Nucleus accumbens (tissue), 56 donors: ENCODE data around the gene TRIOBP.

Source experiments
- DNase-seq, 56 donors: peaks; one replicate each; lab custom pipeline; 2025; lab: John Stamatoyannopoulos, UW

The TRIOBP gene

DNA sequence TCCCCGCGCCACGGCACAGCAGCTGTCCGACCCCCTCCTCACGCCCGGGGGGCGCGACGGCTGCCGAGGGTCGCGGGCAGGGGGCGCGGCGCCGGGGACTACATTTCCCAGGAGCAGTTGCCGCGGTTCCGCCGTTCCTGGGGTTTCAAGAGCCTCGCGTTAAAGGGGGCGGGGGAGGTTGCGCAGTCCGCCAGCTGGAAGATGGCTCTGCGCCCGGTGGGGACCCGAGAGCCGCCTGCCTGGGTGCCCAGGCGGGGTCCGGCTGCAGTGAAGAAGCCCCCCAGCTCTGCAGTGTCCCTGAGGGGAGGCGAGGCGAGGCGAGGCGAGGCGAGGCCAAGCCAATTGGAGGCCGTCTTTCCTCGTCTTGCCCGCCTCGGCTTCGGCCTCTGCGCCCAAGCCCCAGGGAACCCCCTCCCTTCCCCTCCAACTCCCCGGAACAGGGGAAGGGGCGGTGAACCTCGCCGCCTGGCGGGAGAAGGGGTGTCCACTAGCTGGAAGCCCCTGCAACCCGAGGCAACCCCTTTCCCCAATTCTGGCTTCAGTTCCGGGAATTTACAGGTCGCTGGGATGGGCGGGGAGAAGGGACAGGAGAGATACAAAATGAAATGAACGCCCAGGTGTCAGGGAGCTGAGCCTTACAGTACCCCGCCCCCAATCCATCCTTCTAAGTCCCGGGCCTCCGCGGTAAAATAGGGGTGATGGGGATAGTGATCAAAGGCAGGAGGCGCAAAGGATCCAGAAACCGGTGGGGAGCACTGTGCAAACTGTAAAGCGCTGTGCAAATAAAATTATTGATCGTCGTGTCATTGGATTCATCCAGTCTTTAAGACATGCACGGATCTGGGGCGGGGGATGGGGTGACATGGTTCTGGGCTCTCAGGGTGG, 105.7 kb downstream of the TRIOBP start:
- peak in 41 of 56 donors; percentile 14 to 82 (median 54) for DNase-seq

DNA sequence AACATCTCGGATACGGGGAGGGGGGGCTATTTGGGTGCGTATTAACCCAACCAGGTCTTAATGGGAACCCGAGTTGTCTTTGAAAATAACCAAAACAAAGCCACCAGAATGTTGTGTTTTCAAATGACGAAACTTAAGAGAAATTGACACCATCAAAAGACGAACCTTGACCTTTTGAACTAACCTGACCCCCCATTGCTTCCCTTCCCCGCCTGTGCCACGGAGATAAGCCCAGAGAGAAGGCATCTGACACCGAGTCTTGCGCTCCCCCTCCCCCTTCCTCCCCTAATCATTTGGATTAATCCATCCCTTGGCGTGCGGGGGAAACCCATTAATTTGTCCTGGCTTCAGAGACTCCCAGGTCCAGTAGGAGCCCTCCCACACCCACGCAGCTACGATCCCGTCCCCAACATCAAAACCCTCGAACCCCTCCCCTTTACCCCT, 106.4 kb downstream of the TRIOBP start:
- peak in 5 of 56 donors; percentile 14 to 37 (median 27) for DNase-seq

DNA sequence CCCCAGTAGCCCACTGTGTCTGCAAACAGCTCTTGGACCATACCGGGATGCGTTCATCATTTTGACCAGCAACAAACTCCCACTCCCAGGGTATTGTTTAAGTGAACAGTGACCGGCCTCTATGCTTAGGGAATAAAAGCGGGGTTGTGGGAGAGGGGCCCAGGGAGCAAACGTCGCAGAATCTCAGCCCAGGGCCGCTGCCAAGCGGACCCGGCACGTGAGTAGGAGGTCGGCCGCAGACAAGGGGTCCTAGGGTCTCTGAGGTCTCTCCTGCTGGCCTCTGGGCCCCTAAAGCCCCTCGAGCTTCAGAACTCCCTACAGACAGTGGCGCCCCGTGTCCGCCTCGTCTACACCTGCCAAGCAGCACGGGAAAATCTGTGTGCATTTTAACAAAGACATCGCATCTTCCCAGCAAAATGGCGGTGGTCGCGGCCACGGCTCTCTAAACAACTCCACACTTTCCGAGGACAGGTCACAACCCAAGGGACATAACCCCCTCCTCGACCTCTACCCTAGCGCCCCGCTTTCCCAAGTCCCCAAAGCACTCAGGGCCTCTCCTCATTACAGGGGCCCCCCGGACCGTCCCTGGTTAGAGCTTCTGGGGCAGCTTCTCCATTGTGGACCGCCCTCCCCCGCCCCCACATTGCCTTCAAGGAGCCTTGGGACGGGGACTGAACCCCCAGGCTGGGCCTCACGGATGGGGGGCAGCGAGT, 106.9 kb downstream of the TRIOBP start:
- DNase-seq: no peak

DNA sequence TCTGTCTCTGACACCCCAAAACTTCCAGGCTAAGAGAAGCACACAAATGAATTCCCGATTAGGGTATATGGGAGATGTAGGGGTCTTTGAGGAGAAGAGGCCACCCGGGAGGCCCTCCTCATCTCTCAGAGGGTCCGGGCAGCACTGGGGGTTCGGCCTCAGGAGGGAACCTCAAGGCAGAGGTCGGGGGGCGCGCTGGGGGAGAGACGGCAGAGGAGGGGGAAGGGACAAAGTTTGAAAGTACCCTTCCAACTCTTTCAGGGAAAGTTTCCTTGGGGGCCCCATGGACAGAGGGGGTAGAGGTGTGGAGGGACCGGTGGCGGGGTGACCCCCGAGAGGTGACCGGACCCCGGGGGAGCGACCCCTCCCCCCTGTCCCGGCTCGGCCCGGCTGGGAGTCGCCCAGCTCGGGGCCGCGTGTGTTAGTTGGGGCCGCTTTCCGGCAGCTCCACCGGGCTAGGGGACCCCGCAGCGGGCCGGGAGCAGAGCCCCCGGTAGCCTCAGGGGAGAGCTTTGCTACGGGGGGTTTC, 107.6 kb downstream of the TRIOBP start:
- DNase-seq: peak in 1 of 56 donors; percentile 32

DNA sequence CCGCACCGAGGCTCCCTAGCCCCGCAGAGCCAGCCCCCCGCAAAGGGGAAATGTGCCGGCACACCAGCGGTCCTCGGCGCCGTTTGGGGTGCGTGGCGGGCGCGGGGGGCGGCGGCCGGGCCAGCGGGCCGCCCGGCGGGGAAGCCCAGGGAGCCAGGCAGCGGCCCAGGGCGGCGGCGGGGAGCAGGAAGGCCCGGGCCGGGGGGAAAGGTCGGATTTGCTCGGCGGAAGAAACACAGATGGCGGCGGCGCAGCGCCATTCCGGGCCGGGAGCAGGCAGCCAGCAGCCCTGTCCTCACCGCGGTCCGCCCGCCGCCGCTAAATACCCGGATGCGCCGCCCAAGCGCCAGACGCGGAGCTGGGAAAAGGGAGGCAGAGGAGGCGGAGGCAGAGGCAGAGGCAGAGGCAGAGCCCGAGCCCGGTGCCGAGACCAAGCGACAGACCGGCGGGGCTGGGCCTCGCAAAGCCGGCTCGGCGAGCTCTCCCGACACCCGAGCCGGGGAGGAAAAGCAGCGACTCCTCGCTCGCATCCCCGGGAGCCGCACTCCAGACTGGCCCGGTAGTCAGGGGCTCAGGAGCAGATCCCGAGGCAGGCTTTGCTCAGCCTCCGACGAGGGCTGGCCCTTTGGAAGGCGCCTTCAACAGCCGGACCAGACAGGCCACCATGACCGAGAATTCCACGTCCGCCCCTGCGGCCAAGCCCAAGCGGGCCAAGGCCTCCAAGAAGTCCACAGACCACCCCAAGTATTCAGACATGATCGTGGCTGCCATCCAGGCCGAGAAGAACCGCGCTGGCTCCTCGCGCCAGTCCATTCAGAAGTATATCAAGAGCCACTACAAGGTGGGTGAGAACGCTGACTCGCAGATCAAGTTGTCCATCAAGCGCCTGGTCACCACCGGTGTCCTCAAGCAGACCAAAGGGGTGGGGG, 108.3 kb downstream of the TRIOBP start:
- peak in 54 of 56 donors; percentile 39 to 91 (median 76) for DNase-seq

DNA sequence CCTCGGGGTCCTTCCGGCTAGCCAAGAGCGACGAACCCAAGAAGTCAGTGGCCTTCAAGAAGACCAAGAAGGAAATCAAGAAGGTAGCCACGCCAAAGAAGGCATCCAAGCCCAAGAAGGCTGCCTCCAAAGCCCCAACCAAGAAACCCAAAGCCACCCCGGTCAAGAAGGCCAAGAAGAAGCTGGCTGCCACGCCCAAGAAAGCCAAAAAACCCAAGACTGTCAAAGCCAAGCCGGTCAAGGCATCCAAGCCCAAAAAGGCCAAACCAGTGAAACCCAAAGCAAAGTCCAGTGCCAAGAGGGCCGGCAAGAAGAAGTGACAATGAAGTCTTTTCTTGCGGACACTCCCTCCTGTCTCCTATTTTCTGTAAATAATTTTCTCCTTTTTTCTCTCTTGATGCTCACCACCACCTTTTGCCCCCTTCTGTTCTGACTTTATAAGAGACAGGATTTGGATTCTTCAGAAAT, 109.0 kb downstream of the TRIOBP start:
- no peak for DNase-seq

DNA sequence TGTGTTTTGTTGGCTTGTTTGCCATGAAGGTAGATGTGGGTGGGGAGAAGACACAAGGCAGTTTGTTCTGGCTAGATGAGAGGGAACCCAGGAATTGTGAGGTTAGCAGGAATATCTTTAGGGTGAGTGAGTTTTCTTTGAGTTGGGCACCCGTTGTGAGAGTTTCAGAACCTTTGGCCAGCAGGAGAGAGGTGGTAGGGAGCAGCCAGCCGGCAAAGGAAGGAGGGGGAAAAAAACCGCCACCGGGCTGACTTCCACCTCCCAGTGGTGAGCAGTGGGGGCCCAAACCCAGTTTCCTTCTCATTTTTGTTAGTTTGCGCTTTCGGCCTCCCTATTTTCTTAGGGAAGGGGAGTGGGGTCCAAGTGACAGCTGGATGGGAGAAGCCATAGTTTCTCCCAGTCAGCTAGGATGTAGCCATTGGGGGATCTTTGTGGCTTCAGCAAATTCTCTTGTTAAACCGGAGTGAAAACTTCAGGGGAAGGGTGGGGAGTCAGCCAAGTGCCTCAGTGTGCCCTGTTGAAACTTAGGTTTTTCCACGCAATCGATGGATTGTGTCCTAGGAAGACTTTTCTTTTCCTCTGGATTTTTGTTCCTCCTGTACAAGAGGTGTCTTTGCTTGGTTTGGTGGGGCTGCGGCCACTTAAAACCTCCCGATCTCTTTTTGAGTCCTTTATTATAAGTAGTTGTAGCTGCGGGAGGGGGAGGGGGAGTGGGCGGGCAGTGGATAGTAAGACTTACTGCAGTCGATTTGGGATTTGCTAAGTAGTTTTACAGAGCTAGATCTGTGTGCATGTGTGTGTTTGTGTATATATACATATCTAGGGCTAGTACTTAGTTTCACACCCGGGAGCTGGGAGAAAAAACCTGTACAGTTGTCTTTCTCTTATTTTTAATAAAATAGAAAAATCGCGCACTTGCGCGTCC, 109.8 kb downstream of the TRIOBP start:
- peak in 2 of 56 donors; percentile 5 to 18 for DNase-seq

DNA sequence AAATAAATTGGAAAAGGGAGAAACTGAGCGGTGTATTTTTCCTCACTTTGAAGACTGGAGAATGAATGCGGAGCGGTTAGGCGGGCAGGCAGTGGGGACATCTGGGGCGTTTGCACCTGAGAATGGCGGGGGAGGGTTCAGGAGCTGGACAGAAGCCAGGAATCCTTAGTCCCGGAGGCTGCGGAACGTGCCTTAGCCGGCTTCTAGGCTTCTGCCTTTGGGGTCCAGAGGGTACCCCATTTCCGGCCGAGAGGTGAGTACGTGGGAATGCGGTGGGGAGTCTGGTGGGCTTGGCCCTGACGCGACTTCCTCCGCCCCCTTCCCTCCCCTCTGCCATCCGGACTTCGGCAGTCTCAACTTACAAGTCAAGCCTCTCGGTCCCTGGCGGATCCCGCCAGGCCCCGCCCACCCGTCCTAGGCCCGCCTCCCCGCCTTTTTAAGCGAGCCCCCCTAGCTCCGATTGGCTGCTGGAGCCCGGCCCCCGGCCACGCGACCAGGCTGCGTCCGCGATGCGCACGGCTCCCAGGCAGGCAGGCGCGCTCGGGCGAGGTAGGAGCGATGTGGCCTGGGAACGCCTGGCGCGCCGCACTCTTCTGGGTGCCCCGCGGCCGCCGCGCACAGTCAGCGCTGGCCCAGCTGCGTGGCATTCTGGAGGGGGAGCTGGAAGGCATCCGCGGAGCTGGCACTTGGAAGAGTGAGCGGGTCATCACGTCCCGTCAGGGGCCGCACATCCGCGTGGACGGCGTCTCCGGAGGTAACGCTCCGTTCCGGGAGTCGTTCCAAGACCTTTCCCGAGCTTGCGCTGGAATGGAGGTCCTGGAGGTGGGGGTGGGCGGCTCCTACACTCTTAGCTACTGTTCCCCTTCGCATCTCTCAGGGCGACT, 110.8 kb downstream of the TRIOBP start, which contains the start of gene GCAT:
GCAT (plus strand) TSS at position 525 of the 884 bp plus-strand sequence; CDS start at position 559, 34 bp downstream.
- peak in 55 of 56 donors; percentile 63 to 96 (median 89) for DNase-seq

DNA sequence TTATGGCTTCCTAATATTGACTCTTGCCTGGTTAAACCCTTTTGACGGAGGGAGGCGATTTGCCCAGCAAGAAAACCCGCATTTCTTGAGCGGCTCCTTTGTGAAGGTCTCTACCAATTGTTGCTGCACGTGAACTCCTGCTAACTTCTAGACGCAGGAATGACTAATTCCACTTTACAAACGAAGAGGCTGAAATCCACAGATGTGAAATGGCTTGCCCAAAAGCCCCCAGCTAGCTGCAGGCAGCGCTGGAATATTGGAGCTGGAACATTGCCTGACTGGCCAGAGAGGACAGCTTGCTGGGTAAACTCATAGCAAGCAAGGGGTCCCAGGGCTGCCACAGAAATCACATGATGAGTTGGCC, 111.4 kb downstream of the TRIOBP start:
- peak in 2 of 56 donors; percentile 37 to 45 for DNase-seq

DNA sequence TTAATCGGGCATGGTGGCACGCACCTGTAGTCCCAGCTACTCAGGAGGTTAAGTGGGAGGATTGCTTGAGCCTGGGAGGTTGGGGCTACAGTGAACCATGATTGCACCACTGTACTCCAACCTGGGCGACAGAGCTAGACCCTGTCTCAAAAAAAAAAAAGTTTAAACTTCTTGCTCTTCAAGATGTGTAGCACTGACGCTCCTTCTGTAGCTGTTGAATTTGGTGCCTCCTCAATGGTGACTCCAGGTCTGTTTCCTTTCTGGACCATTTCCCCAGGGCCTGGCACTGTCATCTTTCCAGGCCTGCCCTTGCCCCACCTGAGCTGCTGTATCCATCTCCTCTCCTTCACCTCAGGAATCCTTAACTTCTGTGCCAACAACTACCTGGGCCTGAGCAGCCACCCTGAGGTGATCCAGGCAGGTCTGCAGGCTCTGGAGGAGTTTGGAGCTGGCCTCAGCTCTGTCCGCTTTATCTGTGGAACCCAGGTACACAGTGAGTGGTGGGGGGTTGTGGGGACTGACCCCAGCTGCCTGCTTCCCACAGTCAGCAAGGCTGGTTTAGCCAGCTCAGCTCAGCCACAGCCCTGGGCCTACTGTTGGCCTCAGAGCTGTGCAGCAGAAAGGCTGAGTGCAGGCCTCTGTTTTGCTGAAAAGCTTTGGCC, 113.0 kb downstream of the TRIOBP start:
- DNase-seq: no peak

DNA sequence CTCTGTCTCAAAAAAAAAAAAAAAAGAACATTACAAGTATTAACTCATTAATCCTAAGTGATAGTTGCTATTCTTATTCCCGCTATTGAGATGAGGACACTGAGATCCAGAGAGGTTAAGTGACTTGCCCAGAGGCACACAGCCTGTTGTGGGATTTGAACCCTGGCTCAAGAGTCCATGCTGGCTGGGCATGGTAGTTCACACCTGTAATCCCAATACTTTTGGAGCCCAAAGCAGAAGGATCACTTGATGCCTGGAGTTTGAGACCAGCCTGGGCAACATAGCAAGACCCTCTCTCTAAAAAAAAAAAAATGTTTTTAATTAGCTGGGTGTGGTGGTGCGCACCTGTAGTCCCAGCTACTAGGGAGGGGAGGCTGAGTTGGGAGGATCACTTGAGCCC, 115.0 kb downstream of the TRIOBP start:
- no peak for DNase-seq

DNA sequence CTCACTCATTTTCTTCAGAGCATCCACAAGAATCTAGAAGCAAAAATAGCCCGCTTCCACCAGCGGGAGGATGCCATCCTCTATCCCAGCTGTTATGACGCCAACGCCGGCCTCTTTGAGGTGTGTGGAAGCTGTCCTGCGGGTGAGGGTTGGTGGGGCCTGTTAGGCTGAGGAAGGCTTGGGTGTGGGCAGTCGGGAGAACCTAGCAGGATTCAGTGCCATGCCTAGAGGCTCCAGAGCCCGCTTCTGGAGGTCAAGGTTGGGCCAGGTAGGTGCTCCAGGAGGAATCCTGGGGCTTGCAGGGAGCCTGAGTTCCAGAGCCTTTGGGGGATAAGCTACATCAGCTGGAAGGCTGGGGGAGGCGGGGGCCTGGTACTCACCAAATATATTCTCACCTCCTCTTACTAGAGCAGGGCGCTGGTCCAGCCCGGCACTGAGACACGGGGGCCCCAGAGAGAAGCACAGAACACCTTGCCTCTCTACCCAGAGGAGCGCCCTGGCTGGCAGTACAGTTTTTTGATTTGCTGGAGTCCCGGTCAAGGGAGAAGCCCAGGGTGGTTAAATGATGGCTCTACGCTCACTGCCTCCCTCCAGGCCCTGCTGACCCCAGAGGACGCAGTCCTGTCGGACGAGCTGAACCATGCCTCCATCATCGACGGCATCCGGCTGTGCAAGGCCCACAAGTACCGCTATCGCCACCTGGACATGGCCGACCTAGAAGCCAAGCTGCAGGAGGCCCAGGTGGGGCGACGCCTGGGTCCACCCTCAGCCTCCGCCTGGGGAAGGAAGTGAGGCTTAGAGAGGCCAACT, 116.2 kb downstream of the TRIOBP start:
- no peak for DNase-seq

DNA sequence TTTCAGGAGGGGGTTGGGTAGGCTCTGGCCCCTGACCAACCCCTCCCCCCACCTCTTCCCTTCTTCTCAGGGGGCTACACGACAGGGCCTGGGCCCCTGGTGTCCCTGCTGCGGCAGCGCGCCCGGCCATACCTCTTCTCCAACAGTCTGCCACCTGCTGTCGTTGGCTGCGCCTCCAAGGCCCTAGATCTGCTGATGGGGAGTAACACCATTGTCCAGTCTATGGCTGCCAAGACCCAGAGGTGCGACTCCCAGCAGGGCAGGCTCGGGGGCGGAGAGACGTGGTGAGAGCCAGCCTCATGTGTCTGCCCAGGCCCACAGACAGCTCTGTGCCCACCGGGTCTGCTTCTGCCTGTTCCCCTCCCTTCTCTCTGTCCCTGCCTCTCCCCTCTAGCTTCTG, 118.7 kb downstream of the TRIOBP start:
- no peak for DNase-seq

DNA sequence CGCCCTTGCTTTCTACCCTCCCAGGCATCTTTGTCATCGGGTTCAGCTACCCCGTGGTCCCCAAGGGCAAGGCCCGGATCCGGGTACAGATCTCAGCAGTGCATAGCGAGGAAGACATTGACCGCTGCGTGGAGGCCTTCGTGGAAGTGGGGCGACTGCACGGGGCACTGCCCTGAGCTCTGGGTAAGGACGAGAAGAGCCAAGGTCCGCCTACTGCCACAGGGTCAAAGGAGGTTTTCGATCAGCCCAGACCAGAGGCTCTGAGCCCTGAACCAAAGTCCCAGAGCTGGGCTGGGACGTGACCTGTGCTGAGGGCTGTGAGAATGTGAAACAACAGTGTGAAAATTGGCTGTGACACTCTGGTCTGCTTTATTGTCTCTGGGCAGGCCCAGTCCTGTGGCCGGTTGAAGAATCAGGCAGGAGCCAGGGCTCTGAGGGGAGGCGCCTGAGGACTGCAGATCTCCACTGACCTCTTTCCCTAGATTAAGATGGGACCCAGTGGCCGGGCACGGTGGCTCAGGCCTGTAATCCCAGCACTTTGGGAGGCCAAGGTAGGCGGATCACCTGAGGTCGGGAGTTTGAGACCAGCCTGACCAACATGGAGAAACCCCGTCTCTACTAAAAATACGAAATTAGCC, 119.8 kb downstream of the TRIOBP start:
- DNase-seq: no peak

DNA sequence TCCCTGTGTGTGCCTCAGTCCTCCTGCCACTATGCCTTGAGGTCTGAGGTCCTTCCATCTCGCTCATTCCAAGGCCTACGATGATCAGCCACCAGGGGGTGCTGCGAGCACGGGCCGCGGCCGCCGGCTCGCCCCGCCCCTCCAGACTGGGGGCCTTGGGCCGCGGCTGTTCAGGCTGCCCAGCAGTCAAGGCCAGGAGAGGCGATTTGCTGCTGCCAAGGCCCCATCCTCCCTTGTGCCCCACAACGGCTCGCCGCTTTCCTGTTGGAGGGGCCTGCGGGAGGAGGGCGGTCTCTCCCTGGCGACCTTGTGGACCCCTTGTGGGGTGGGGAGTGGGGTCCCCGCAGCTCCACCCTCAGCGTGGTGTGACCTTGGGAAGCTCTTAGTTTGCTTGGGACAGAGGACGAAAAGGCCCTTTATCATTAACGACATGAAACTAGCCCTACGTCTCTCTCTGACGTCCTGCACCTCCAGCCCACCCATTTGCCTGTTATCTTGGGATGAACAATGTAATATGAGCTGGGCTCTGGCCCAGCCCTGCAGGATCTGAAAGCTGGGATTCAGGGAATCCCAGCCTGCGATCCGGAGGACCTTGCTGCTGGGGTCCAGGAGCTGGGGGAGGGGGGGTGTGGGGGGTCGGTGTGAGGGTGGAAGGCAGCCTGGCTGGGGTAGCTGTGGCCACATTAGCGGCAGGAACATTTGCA, 121.0 kb downstream of the TRIOBP start:
- peak in 51 of 56 donors; percentile 16 to 90 (median 73) for DNase-seq
